ENCODE data around the gene ARHGEF19. TPM values are rescaled to one million over a fixed set of nuclear protein-coding genes. Genes with fewer than 3 reads are reported as not detected.

The ARHGEF19 gene
- total RNA-seq, 1 experiment from 2014 or later = 21.1 TPM

DNA sequence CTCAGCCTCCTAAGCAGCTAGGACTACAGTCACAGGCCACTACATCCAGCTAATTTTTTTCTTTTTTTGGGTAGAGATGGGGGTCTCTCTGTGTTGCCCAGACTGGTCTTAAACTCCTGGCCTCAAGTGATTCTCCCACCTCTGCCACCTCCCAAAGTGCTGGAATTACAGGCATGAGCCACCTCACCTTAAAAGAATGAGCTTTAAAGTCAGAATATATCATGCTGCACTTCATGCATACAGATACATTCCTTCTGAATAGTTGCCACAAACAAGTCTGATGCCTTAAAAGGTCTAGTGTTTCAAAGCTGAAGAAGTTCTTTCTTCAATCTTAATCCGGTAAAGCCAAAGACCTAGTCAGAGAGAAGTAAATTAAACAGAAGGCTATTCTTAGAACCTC is 48.4 kb upstream of the ARHGEF19 start:
- no peak overlapping the region for H3K14ac ChIP-seq (ENCODE audit: insufficient read depth, low read length)
- no peak overlapping the region for H2BK5ac ChIP-seq (ENCODE audit: insufficient read length, low read length)
- no peak overlapping the region for H3T11ph ChIP-seq (ENCODE audit: low read length)
- Mint-ChIP-seq H3K9me3 (no peaks in the 10 kb centered on the region), H3K27ac (no peak overlapping the region), H3K27me3 (ENCODE audit: low read depth) (no peaks in the 10 kb centered on the region), H3K36me3 (ENCODE audit: insufficient read depth in 1 of 3, low read depth in 3 of 3) (peaks cover 1 to 3% (median 2%) of the 10 kb centered on the region in 3 experiments; a peak in 3 of 7 replicates), H3K4me3 (no peak overlapping the region), H3K4me1 (peaks cover 6 to 14% of the 10 kb centered on the region in 2 experiments)
- no peak overlapping the region for H3K23ac ChIP-seq (ENCODE audit: insufficient read length, low read depth, low read length)
- no peak overlapping the region for H3K18ac ChIP-seq (ENCODE audit: insufficient read length, low read depth, low read length)
- no peak overlapping the region for H3K4ac ChIP-seq (ENCODE audit: low read depth, low read length)
- no peak overlapping the region for H3K4me2 ChIP-seq (ENCODE audit: insufficient read depth, insufficient read length, low read length)
- no peak overlapping the region for H2BK12ac ChIP-seq (ENCODE audit: insufficient read length, low read depth, low read length)
- no peak overlapping the region for H3K56ac ChIP-seq (ENCODE audit: insufficient read length, low read depth, low read length)
- no peaks in the 10 kb centered on the region for H3K79me1 ChIP-seq (ENCODE audit: insufficient read depth, low read depth, low read length, poor library complexity, severe bottlenecking)
- TF ChIP-seq CTCF (conservative IDR thresholded peaks at IDR 0.05) = no peak
- H3K27me3 ChIP-seq (ENCODE audit: insufficient read depth, low read length) = no peaks in the 10 kb centered on the region
- no peaks in the 10 kb centered on the region for H3K9me3 ChIP-seq (ENCODE audit: control insufficient read depth, low read depth, low read length)
- H2AK5ac ChIP-seq (ENCODE audit: insufficient read length, low read length) = no peak overlapping the region
- no peak overlapping the region for H4K8ac ChIP-seq (replicated peaks; ENCODE audit: insufficient read length, low read depth, low read length)
- H4K5ac ChIP-seq (ENCODE audit: insufficient read length, low read depth, low read length) = no peak overlapping the region
- H3K4me1 ChIP-seq (ENCODE audit: insufficient read depth, low read length) = no peaks in the 10 kb centered on the region
- no CpG with 5 or more reads among the region's 1 CpG for WGBS (ENCODE audit: extremely low coverage, insufficient read length, low lambda C conversion rate)
- no peak overlapping the region for H2AFZ ChIP-seq (ENCODE audit: low read length)
- no peaks in the 10 kb centered on the region for H4K20me1 ChIP-seq (ENCODE audit: control insufficient read depth, insufficient read depth, insufficient read length)
- H3K79me2 ChIP-seq (ENCODE audit: insufficient read depth, low read length) = no peaks in the 10 kb centered on the region
- no peak overlapping the region for H3K9ac ChIP-seq (ENCODE audit: extremely low read depth, insufficient read length, low read length)
- no peak overlapping the region for H3K27ac ChIP-seq (ENCODE audit: insufficient read length, low read depth, low read length)
- DNase-seq = no peak
- H2BK15ac ChIP-seq (ENCODE audit: low read depth, low read length) = no peak overlapping the region
- no peak overlapping the region for H4K91ac ChIP-seq (ENCODE audit: insufficient read length, low read depth, low read length)
- H2BK20ac ChIP-seq (ENCODE audit: low read depth, low read length, poor library complexity, severe bottlenecking) = no peak overlapping the region
- H2BK120ac ChIP-seq (ENCODE audit: low read depth, low read length, poor library complexity, severe bottlenecking) = no peak overlapping the region
- H3K23me2 ChIP-seq (ENCODE audit: insufficient read length, low read depth, low read length, poor library complexity, severe bottlenecking) = no peaks in the 10 kb centered on the region
